ENCODE measurements around the gene SNRPE.

The SNRPE gene

GRCh38 chr1:203891950-203892349, 30.6 kb downstream of the SNRPE start:
- Histone ChIP-seq H3K9ac (ENCODE audit: low read length) (no peak overlapping the region), H3K27me3 (ENCODE audit: control insufficient read depth, insufficient read depth, low read length) (no peaks in the 10 kb centered on the region), H3K36me3 (ENCODE audit: control insufficient read depth, insufficient read depth, low read length) (no peaks in the 10 kb centered on the region), H3K4me1 (ENCODE audit: control insufficient read depth, insufficient read depth, low read length) (no peaks in the 10 kb centered on the region), H3K9me3 (ENCODE audit: control insufficient read depth, low read length) (no peaks in the 10 kb centered on the region), H3K4me3 (ENCODE audit: low read length) (no peak overlapping the region)

GRCh38 chr1:203898458-203899352, 37.3 kb downstream of the SNRPE start:
- Histone ChIP-seq H3K27me3 (ENCODE audit: control insufficient read depth, insufficient read depth, low read length) (no peaks in the 10 kb centered on the region), H3K36me3 (ENCODE audit: control insufficient read depth, insufficient read depth, low read length) (no peaks in the 10 kb centered on the region), H3K9ac (ENCODE audit: low read length) (no peak overlapping the region), H3K9me3 (ENCODE audit: control insufficient read depth, low read length) (no peaks in the 10 kb centered on the region), H3K4me1 (ENCODE audit: control insufficient read depth, insufficient read depth, low read length) (no peaks in the 10 kb centered on the region), H3K4me3 (ENCODE audit: low read length) (no peak overlapping the region)

- Histone ChIP-seq H3K4me1 (ENCODE audit: control insufficient read depth, insufficient read depth, low read length) (no peaks in the 10 kb centered on the region), H3K4me3 (ENCODE audit: low read length) (no peak overlapping the region), H3K27me3 (ENCODE audit: control insufficient read depth, insufficient read depth, low read length) (no peaks in the 10 kb centered on the region), H3K36me3 (ENCODE audit: control insufficient read depth, insufficient read depth, low read length) (no peaks in the 10 kb centered on the region), H3K9ac (ENCODE audit: low read length) (no peak overlapping the region), H3K9me3 (ENCODE audit: control insufficient read depth, low read length) (no peaks in the 10 kb centered on the region)
These were observed 37.9 kb downstream of the SNRPE start for GRCh38 chr1:203899353-203899716.

- Histone ChIP-seq H3K36me3 (ENCODE audit: control insufficient read depth, insufficient read depth, low read length) (no peaks in the 10 kb centered on the region), H3K27me3 (ENCODE audit: control insufficient read depth, insufficient read depth, low read length) (no peaks in the 10 kb centered on the region), H3K4me1 (ENCODE audit: control insufficient read depth, insufficient read depth, low read length) (no peaks in the 10 kb centered on the region), H3K4me3 (ENCODE audit: low read length) (no peak overlapping the region), H3K9ac (ENCODE audit: low read length) (no peak overlapping the region), H3K9me3 (ENCODE audit: control insufficient read depth, low read length) (no peaks in the 10 kb centered on the region)
These were observed 38.7 kb downstream of the SNRPE start for GRCh38 chr1:203899869-203900714.

- no peaks in the 10 kb centered on the region for H3K36me3 ChIP-seq (ENCODE audit: control insufficient read depth, insufficient read depth, low read length)
- H3K27me3 ChIP-seq (ENCODE audit: control insufficient read depth, insufficient read depth, low read length), result no peaks in the 10 kb centered on the region
These were observed 40.2 kb downstream of the SNRPE start for GRCh38 chr1:203901581-203901980.

GRCh38 chr1:203905275-203905674, 43.9 kb downstream of the SNRPE start:
- Histone ChIP-seq H3K4me3 (ENCODE audit: low read length) (no peak overlapping the region), H3K9ac (ENCODE audit: low read length) (no peak overlapping the region), H3K9me3 (ENCODE audit: control insufficient read depth, low read length) (no peaks in the 10 kb centered on the region), H3K36me3 (ENCODE audit: control insufficient read depth, insufficient read depth, low read length) (no peaks in the 10 kb centered on the region), H3K27me3 (ENCODE audit: control insufficient read depth, insufficient read depth, low read length) (no peaks in the 10 kb centered on the region), H3K4me1 (ENCODE audit: control insufficient read depth, insufficient read depth, low read length) (no peaks in the 10 kb centered on the region)

More at GRCh38 chr1:203901581-203901980, 40.2 kb downstream of the SNRPE start:
- Histone ChIP-seq H3K9me3 (ENCODE audit: control insufficient read depth, low read length) (no peaks in the 10 kb centered on the region), H3K4me3 (ENCODE audit: low read length) (no peak overlapping the region), H3K9ac (ENCODE audit: low read length) (no peak overlapping the region), H3K4me1 (ENCODE audit: control insufficient read depth, insufficient read depth, low read length) (no peaks in the 10 kb centered on the region)

- H3K36me3 ChIP-seq (ENCODE audit: control insufficient read depth, insufficient read depth, low read length), result no peaks in the 10 kb centered on the region
- H3K4me1 ChIP-seq (ENCODE audit: control insufficient read depth, insufficient read depth, low read length), result no peaks in the 10 kb centered on the region
- no peak overlapping the region for H3K9ac ChIP-seq (ENCODE audit: low read length)
- H3K4me3 ChIP-seq (ENCODE audit: low read length), result no peak overlapping the region
- no peaks in the 10 kb centered on the region for H3K9me3 ChIP-seq (ENCODE audit: control insufficient read depth, low read length)
- no peaks in the 10 kb centered on the region for H3K27me3 ChIP-seq (ENCODE audit: control insufficient read depth, insufficient read depth, low read length)
These were observed 45.5 kb downstream of the SNRPE start for GRCh38 chr1:203906932-203907331.

GRCh38 chr1:203907901-203908300, 46.5 kb downstream of the SNRPE start:
- Histone ChIP-seq H3K4me3 (ENCODE audit: low read length) (no peak overlapping the region), H3K36me3 (ENCODE audit: control insufficient read depth, insufficient read depth, low read length) (no peaks in the 10 kb centered on the region), H3K9me3 (ENCODE audit: control insufficient read depth, low read length) (no peaks in the 10 kb centered on the region), H3K9ac (ENCODE audit: low read length) (no peak overlapping the region), H3K27me3 (ENCODE audit: control insufficient read depth, insufficient read depth, low read length) (no peaks in the 10 kb centered on the region), H3K4me1 (ENCODE audit: control insufficient read depth, insufficient read depth, low read length) (no peaks in the 10 kb centered on the region)

GRCh38 chr1:203911806-203912205, 50.4 kb downstream of the SNRPE start:
- H3K36me3 ChIP-seq (ENCODE audit: control insufficient read depth, insufficient read depth, low read length), result no peaks in the 10 kb centered on the region
- H3K4me1 ChIP-seq (ENCODE audit: control insufficient read depth, insufficient read depth, low read length), result no peaks in the 10 kb centered on the region
- H3K9me3 ChIP-seq (ENCODE audit: control insufficient read depth, low read length), result no peaks in the 10 kb centered on the region
- H3K4me3 ChIP-seq (ENCODE audit: low read length), result no peak overlapping the region
- no peaks in the 10 kb centered on the region for H3K27me3 ChIP-seq (ENCODE audit: control insufficient read depth, insufficient read depth, low read length)
- H3K9ac ChIP-seq (ENCODE audit: low read length), result no peak overlapping the region

GRCh38 chr1:203913073-203913521, 51.7 kb downstream of the SNRPE start:
- H3K4me1 ChIP-seq (ENCODE audit: control insufficient read depth, insufficient read depth, low read length), result no peaks in the 10 kb centered on the region
- no peaks in the 10 kb centered on the region for H3K9me3 ChIP-seq (ENCODE audit: control insufficient read depth, low read length)
- H3K27me3 ChIP-seq (ENCODE audit: control insufficient read depth, insufficient read depth, low read length), result no peaks in the 10 kb centered on the region
- H3K36me3 ChIP-seq (ENCODE audit: control insufficient read depth, insufficient read depth, low read length), result no peaks in the 10 kb centered on the region
- no peak overlapping the region for H3K9ac ChIP-seq (ENCODE audit: low read length)
- no peak overlapping the region for H3K4me3 ChIP-seq (ENCODE audit: low read length)

GRCh38 chr1:203914292-203914691, 52.9 kb downstream of the SNRPE start:
- H3K27me3 ChIP-seq (ENCODE audit: control insufficient read depth, insufficient read depth, low read length), result no peaks in the 10 kb centered on the region
- no peak overlapping the region for H3K4me3 ChIP-seq (ENCODE audit: low read length)
- no peaks in the 10 kb centered on the region for H3K9me3 ChIP-seq (ENCODE audit: control insufficient read depth, low read length)
- no peaks in the 10 kb centered on the region for H3K36me3 ChIP-seq (ENCODE audit: control insufficient read depth, insufficient read depth, low read length)
- no peak overlapping the region for H3K9ac ChIP-seq (ENCODE audit: low read length)
- no peaks in the 10 kb centered on the region for H3K4me1 ChIP-seq (ENCODE audit: control insufficient read depth, insufficient read depth, low read length)

GRCh38 chr1:203915811-203916210, 54.4 kb downstream of the SNRPE start:
- H3K4me1 ChIP-seq (ENCODE audit: control insufficient read depth, insufficient read depth, low read length), result no peaks in the 10 kb centered on the region
- H3K36me3 ChIP-seq (ENCODE audit: control insufficient read depth, insufficient read depth, low read length), result no peaks in the 10 kb centered on the region
- H3K9ac ChIP-seq (ENCODE audit: low read length), result no peak overlapping the region
- no peaks in the 10 kb centered on the region for H3K9me3 ChIP-seq (ENCODE audit: control insufficient read depth, low read length)
- H3K27me3 ChIP-seq (ENCODE audit: control insufficient read depth, insufficient read depth, low read length), result no peaks in the 10 kb centered on the region
- H3K4me3 ChIP-seq (ENCODE audit: low read length), result no peak overlapping the region
